Omental fat pad (tissue), 4 donors: ENCODE data around the gene WSCD1. TPM values are rescaled to one million over a fixed set of nuclear protein-coding genes. Genes with fewer than 3 reads are reported as not detected.

ENCODE experiments used
- ATAC-seq: fragments of 150-250 bp; one replicate; pipeline ENCODE4 v1.9.1; 2016; ENCODE audit warnings: mild to moderate bottlenecking, moderate library complexity; ENCODE audit not compliant: low FRiP score
- DNase-seq: peaks from one replicate; pipeline ENCODE4 v3.0.0-alpha.2; 2019; ENCODE audit warnings: low spot score
- CTCF ChIP-seq, 3 donors: fragments of 450-650 bp; IDR thresholded peaks; one replicate each; pipeline ENCODE4 v1.5.1; 2016 to 2017; ENCODE audit warnings: antibody characterized with exemption in 3 of 3, mild to moderate bottlenecking in 3 of 3, moderate library complexity in 2 of 3
- total RNA-seq, 4 donors: library from RNA; depleted of rRNA; stranded (reverse); fragments of >200 nt; gene quantifications; one replicate each; pipeline ENCODE4 v1.1.0, GENCODE V29; 2016

The WSCD1 gene
- total RNA-seq, 4 donors from 2014 or later: 0.93 to 6.1 (median 2.4) TPM

DNA sequence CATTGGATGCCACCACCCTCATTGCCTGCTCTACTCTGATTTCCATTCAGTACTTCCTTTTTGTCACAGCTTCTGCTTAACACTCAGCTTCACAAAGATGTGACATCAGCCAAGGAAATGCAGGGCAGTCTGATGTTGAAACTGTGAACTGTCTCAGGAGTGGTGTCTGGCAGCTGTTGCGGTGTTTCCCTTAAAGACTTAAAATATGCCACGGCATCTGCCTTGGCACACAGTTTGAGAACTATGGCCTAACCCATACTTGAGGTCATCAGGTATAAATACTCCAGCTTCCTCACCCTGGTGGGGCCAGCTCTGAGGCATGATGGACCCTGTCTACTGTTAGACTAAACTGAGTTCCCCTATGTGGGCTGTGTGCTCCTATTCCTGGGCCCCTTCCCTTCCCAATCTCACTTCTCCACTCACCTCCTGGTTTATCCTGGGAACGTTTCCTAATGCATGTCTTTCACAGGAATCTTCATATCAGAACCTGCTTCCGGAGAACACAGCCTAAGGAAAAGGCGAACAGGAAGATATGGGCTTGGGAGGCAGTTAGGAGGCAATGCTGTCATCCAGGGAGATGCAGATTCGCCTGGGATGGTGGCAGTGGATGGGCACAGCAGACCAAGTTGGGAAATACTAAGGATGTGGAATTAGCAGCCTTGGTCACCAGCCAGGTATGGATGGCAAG, 96.5 kb downstream of the WSCD1 start:
- TF ChIP-seq CTCF (IDR thresholded peaks at IDR 0.05): no peak
- no peak for ATAC-seq
- DNase-seq: no peak

DNA sequence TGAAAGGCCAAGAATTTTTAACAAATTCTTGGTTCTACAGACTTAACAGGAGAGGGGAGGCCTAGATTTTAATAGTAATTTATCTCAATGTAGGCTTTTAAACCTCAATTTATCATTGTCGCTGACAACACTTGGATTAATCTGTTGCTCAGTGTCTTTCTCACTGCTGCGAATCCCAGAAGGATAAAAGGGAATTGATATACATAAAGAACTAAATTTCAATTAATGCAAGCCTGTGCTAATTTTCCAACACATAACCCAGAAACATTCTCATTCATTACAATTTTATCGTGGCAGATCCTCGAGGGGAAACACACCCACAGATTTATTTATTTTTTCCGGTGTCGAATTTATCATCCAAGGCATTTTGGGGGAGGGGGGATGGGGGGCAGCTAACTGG, 98.1 kb downstream of the WSCD1 start:
- no peak for TF ChIP-seq CTCF (IDR thresholded peaks at IDR 0.05)
- ATAC-seq (no peak), DNase-seq (no peak)

GRCh38 chr17:6170349-6170748, 100.2 kb downstream of the WSCD1 start:
- ATAC-seq: no peak
- DNase-seq: no peak
- TF ChIP-seq CTCF (IDR thresholded peaks at IDR 0.05): no peak

- no peak for TF ChIP-seq CTCF (IDR thresholded peaks at IDR 0.05)
- DNase-seq (no peak), ATAC-seq (no peak)
These were observed 102.6 kb downstream of the WSCD1 start for GRCh38 chr17:6172642-6173330.

GRCh38 chr17:6173653-6174052, 103.5 kb downstream of the WSCD1 start:
- no peak for TF ChIP-seq CTCF (IDR thresholded peaks at IDR 0.05)
- ATAC-seq: no peak
- no peak for DNase-seq
